Neuronal stem cell (in vitro differentiated cells): ENCODE results near the gene ACACB.
A peak's percentile ranks its signal among the peaks of the same experiment; 100 is the strongest.

Experiments
- DNase-seq: peaks from one replicate; pipeline ENCODE4 v3.0.0-alpha.2; 2013; ENCODE audit warnings: low spot score
- H2AFZ ChIP-seq: one replicate; pipeline ENCODE4 v1.6.1; 2013; ENCODE audit warnings: mild to moderate bottlenecking, low read length, inconsistent platforms
- H2AK5ac ChIP-seq: 2 replicates; pipeline ENCODE4 v1.6.1; 2013; ENCODE audit warnings: low read depth, mild to moderate bottlenecking, inconsistent platforms, low read length, moderate library complexity, mixed read lengths
- H2BK120ac ChIP-seq: 2 replicates; pipeline ENCODE4 v1.6.1; 2013; ENCODE audit warnings: low read depth, mild to moderate bottlenecking, inconsistent platforms, low read length, moderate library complexity, mixed read lengths
- H2BK12ac ChIP-seq: one replicate; pipeline ENCODE4 v1.6.1; 2013; ENCODE audit warnings: low read length, inconsistent platforms
- H2BK15ac ChIP-seq: 2 replicates; pipeline ENCODE4 v1.6.1; 2013; ENCODE audit warnings: mild to moderate bottlenecking, low read length, inconsistent platforms, mixed read lengths
- H2BK5ac ChIP-seq: one replicate; pipeline ENCODE4 v1.6.1; 2013; ENCODE audit warnings: inconsistent platforms, mild to moderate bottlenecking, low read length, moderate library complexity
- H3K14ac ChIP-seq: one replicate; pipeline ENCODE4 v1.6.1; 2013; ENCODE audit warnings: low read length, inconsistent platforms
- H3K18ac ChIP-seq: 2 replicates; pipeline ENCODE4 v1.6.1; 2013; ENCODE audit warnings: low read length, inconsistent platforms
- H3K23ac ChIP-seq: 2 replicates; pipeline ENCODE4 v1.6.1; 2013; ENCODE audit warnings: low read depth, mild to moderate bottlenecking, mixed read lengths, low read length, inconsistent platforms; ENCODE audit not compliant: poor library complexity
- H3K27ac ChIP-seq: replicated peaks from 3 replicates; pipeline ENCODE4 v1.5.1; 2013; ENCODE audit warnings: low read length, inconsistent platforms
- H3K27me3 ChIP-seq, 3 experiments: 2 replicates each; pipeline ENCODE4 v1.6.1; 2013; ENCODE audit warnings: low read length in 3 of 3, mild to moderate bottlenecking in 2 of 3, inconsistent platforms in 1 of 3, low read depth in 1 of 3, mixed read lengths in 1 of 3, moderate library complexity in 1 of 3; ENCODE audit not compliant: control insufficient read depth in 3 of 3, insufficient read depth in 3 of 3
- H3K36me3 ChIP-seq, 2 donors: replicated peaks in 1 of 2; 2 replicates each; pipeline ENCODE4 v1.6.1; 2013; ENCODE audit warnings: low read length in 2 of 2; ENCODE audit not compliant: control insufficient read depth in 2 of 2, insufficient read depth in 2 of 2
- H3K4ac ChIP-seq: 2 replicates; pipeline ENCODE4 v1.6.1; 2013; ENCODE audit warnings: inconsistent platforms, mild to moderate bottlenecking, low read length, moderate library complexity
- H3K4me1 ChIP-seq, 2 donors: 1 replicate in 1 of 2; 2 replicates in 1 of 2; pipeline ENCODE4 v1.6.1; 2013; ENCODE audit warnings: low read length in 2 of 2, low read depth in 1 of 2; ENCODE audit not compliant: control insufficient read depth in 2 of 2, insufficient read depth in 1 of 2
- H3K4me2 ChIP-seq: one replicate; pipeline ENCODE4 v1.6.1; 2013; ENCODE audit warnings: mild to moderate bottlenecking, low read length, inconsistent platforms; ENCODE audit not compliant: insufficient read depth, poor library complexity, severe bottlenecking
- H3K4me3 ChIP-seq, 2 donors: 2 replicates each; pipeline ENCODE4 v1.5.1; 2013; ENCODE audit warnings: low read length in 2 of 2, mild to moderate bottlenecking in 2 of 2, inconsistent platforms in 1 of 2, moderate library complexity in 1 of 2
- H3K79me1 ChIP-seq: one replicate; pipeline ENCODE4 v1.6.1; 2013; ENCODE audit warnings: low read depth, mild to moderate bottlenecking, inconsistent platforms, low read length, moderate library complexity
- H3K9ac ChIP-seq: one replicate; pipeline ENCODE4 v1.6.1; 2013; ENCODE audit warnings: mild to moderate bottlenecking, low read depth, low read length, inconsistent platforms; ENCODE audit not compliant: poor library complexity
- H3K9me3 ChIP-seq, 2 donors: replicated peaks in 1 of 2; 2 replicates each; pipeline versions ENCODE3 to v1.6.1; 2013; ENCODE audit warnings: low read length in 2 of 2, mild to moderate bottlenecking in 2 of 2, inconsistent platforms in 1 of 2, low read depth in 1 of 2, mixed read lengths in 1 of 2, moderate library complexity in 1 of 2; ENCODE audit not compliant: control insufficient read depth in 2 of 2, insufficient read depth in 1 of 2
- H4K8ac ChIP-seq: one replicate; pipeline ENCODE4 v1.6.1; 2013; ENCODE audit warnings: low read depth, mild to moderate bottlenecking, inconsistent platforms, low read length, moderate library complexity
- H4K91ac ChIP-seq: one replicate; pipeline ENCODE4 v1.6.1; 2013; ENCODE audit warnings: low read length, low read depth, mild to moderate bottlenecking, inconsistent platforms; ENCODE audit not compliant: poor library complexity
- WGBS, 2 donors: extraction: QIAGEN DNeasy Blood & Tissue Kit; methylation state at CpG; one replicate each; pipeline ENCODE4 v1.1.7; 2013; ENCODE audit warnings: missing lambda C conversion rate in 2 of 2, mixed read lengths in 1 of 2; ENCODE audit not compliant: insufficient read length in 2 of 2, insufficient replicate concordance in 1 of 2; ENCODE audit errors: extremely low coverage in 2 of 2; 5-methylcytosine and 5-hydroxymethylcytosine counted together

The ACACB gene

DNA sequence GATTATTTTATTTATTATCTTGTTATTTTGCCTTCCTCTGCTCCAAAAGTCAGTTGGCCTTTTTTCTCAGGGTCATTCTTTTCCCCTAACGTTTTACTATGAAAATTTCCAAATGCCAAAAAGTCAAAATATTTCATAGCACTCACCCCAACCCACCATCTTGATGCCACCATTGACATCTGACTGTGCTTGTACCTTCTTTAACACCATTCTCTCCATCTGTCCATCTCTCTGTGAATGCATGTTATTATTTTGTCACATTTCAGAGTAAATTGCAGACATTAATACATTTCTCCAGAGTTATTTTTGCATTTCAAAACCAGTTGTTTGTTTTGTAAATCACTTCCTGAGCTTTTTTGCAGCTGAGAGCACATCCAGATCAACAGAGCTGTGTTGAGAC, 154.1 kb downstream of the ACACB start:
- WGBS, 2 donors = no CpG with 5 or more reads among the region's 1 CpG

DNA sequence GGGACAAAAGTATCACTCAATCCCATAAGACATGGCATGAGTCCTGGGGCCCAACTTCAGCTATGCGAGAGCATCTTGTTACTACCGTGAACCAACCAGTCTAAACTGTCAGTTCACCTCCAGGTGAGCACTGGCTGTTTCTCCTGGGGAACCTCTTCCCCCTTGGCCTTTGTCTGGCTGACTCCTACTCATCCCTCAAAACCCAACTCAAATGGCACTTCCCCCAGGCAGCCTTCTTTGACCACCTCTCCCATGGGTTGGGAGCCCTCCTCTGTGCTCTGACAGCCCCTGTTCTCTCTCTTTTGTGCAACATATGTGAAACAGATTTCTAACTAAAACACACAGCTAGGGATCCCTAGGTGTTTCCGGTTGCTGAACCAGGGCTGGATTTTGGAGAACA, 155.0 kb downstream of the ACACB start:
- H3K4me1 ChIP-seq = no peaks in the 10 kb centered on the region

More for the DNA sequence above, 154.1 kb downstream of the ACACB start:
- Histone ChIP-seq H3K79me1 (no peaks in the 10 kb centered on the region), H3K18ac (no peak overlapping the region), H2BK120ac (no peak overlapping the region), H3K27ac (no peak overlapping the region), H4K8ac (no peak overlapping the region), H2BK15ac (no peak overlapping the region), H2AFZ (no peak overlapping the region), H3K14ac (no peak overlapping the region), H3K27me3 (peaks cover 0 to 10% (median 0%) of the 10 kb centered on the region in 3 experiments), H3K23ac (no peak overlapping the region), H2BK5ac (no peak overlapping the region), H3K4ac (no peak overlapping the region), H3K4me2 (no peak overlapping the region), H2BK12ac (no peak overlapping the region), H2AK5ac (no peak overlapping the region), H4K91ac (no peak overlapping the region), H3K9me3 (peaks cover 2 to 5% of the 10 kb centered on the region in 2 donors), H3K36me3 (peaks cover 0 to 6% of the 10 kb centered on the region in 2 donors), H3K4me3 (no peak overlapping the region), H3K9ac (no peak overlapping the region), H3K4me1 (no peaks in the 10 kb centered on the region)
- no peak for DNase-seq

DNA sequence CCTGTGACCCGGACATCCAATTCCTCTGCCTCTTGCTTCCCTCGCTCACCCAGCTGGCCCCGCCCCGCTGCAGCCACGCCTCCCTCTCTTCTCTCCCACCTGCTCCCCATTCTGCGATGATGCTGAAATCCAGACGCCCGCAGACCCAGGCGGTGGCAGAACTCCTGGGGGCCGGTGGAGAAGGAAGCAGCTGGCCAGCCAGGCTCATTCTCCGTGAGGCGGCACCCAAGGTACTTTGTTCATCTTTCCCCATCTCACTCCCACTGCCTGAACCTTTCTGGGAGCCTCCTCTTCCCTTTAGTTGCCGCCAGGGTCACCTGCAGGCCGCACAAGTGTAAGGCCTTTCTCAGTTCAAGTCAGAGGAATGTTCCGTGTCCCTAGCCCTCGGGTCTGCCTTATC, 157.0 kb downstream of the ACACB start:
- no peak overlapping the region for H3K14ac ChIP-seq
- peaks cover 0 to 1% of the 10 kb centered on the region in 2 donors for H3K4me1 ChIP-seq
- no peak overlapping the region for H2AK5ac ChIP-seq
- H2BK120ac ChIP-seq = no peak overlapping the region
- H3K4ac ChIP-seq = no peak overlapping the region
- no peak overlapping the region for H3K27ac ChIP-seq
- no peak overlapping the region for H2BK5ac ChIP-seq
- H3K4me3 ChIP-seq = no peak overlapping the region
- peak overlapping the region; percentile 55 for H3K9ac ChIP-seq
- H3K27me3 ChIP-seq = peaks cover 0 to 10% (median 0%) of the 10 kb centered on the region in 3 experiments
- no peaks in the 10 kb centered on the region for H3K79me1 ChIP-seq
- no peak overlapping the region for H3K23ac ChIP-seq
- no peaks in the 10 kb centered on the region for H3K36me3 ChIP-seq
- H3K18ac ChIP-seq = peak overlapping the region; percentile 50
- no peak overlapping the region for H2BK15ac ChIP-seq
- no CpG with 5 or more reads among the region's 16 CpGs for WGBS, 2 donors
- no peak overlapping the region for H4K8ac ChIP-seq
- H2BK12ac ChIP-seq = no peak overlapping the region
- no peak for DNase-seq
- H3K9me3 ChIP-seq = peaks cover 2 to 5% of the 10 kb centered on the region in 2 donors
- peak overlapping the region; percentile 21 for H2AFZ ChIP-seq
- H4K91ac ChIP-seq = no peak overlapping the region
- H3K4me2 ChIP-seq = no peak overlapping the region

More for the DNA sequence above, 155.0 kb downstream of the ACACB start:
- no peak overlapping the region for H4K8ac ChIP-seq
- H4K91ac ChIP-seq = no peak overlapping the region
- no peak overlapping the region for H2AFZ ChIP-seq
- H2BK5ac ChIP-seq = no peak overlapping the region
- H3K27ac ChIP-seq = no peak overlapping the region
- peaks cover 0 to 10% (median 0%) of the 10 kb centered on the region in 3 experiments for H3K27me3 ChIP-seq
- H3K4ac ChIP-seq = no peak overlapping the region
- WGBS, 2 donors = no CpG with 5 or more reads among the region's 3 CpGs
- no peak overlapping the region for H3K23ac ChIP-seq
- H3K18ac ChIP-seq = no peak overlapping the region
- no peak overlapping the region for H2BK12ac ChIP-seq
- H3K9ac ChIP-seq = no peak overlapping the region
- no peaks in the 10 kb centered on the region for H3K79me1 ChIP-seq
- no peak overlapping the region for H3K4me3 ChIP-seq
- H3K36me3 ChIP-seq = no peaks in the 10 kb centered on the region
- H2BK15ac ChIP-seq = no peak overlapping the region
- H2BK120ac ChIP-seq = no peak overlapping the region
- H3K9me3 ChIP-seq = peaks cover 2 to 5% of the 10 kb centered on the region in 2 donors
- H2AK5ac ChIP-seq = no peak overlapping the region
- no peak overlapping the region for H3K4me2 ChIP-seq
- DNase-seq = no peak
- no peak overlapping the region for H3K14ac ChIP-seq

- no peaks in the 10 kb centered on the region for H3K36me3 ChIP-seq
- H3K79me1 ChIP-seq = no peaks in the 10 kb centered on the region
- H3K4ac ChIP-seq = no peak overlapping the region
- no peak overlapping the region for H3K14ac ChIP-seq
- no peak for DNase-seq
- H2BK120ac ChIP-seq = no peak overlapping the region
- no peak overlapping the region for H3K4me3 ChIP-seq
- H3K27me3 ChIP-seq = peaks cover 0 to 15% (median 0%) of the 10 kb centered on the region in 3 experiments
- H2BK15ac ChIP-seq = no peak overlapping the region
- no peak overlapping the region for H2BK5ac ChIP-seq
- H2AFZ ChIP-seq = no peak overlapping the region
- peaks cover 0 to 3% of the 10 kb centered on the region in 2 donors for H3K4me1 ChIP-seq
- no peak overlapping the region for H2AK5ac ChIP-seq
- H3K18ac ChIP-seq = no peak overlapping the region
- H4K8ac ChIP-seq = no peak overlapping the region
- H4K91ac ChIP-seq = no peak overlapping the region
- H2BK12ac ChIP-seq = no peak overlapping the region
- H3K9me3 ChIP-seq = peaks cover 2 to 5% of the 10 kb centered on the region in 2 donors
- H3K9ac ChIP-seq = no peak overlapping the region
- H3K23ac ChIP-seq = no peak overlapping the region
- WGBS, 2 donors = no CpG with 5 or more reads among the region's 1 CpG
- no peak overlapping the region for H3K27ac ChIP-seq
- no peak overlapping the region for H3K4me2 ChIP-seq
These were observed 158.0 kb downstream of the ACACB start for GRCh38 chr12:109274381-109274780.
